Smooth muscle cell (in vitro differentiated cells): ENCODE measurements around the gene HDGFL2. TPM values are rescaled to one million over a fixed set of nuclear protein-coding genes. Genes with fewer than 3 reads are reported as not detected.

Source experiments
- DNase-seq: peaks from one replicate; lab custom pipeline; 2025; ENCODE audit not compliant: unreplicated experiment; lab: John Stamatoyannopoulos, UW
- H2AFZ ChIP-seq: fragments of 200-600 bp; sonication (generic); 2 replicates; pipeline ENCODE4 v1.6.0; 2016; ENCODE audit warnings: antibody characterized with exemption, low read depth, mild to moderate bottlenecking
- H3F3A ChIP-seq: fragments of 200-600 bp; sonication (generic); 2 replicates; pipeline ENCODE4 v1.6.0; 2017; ENCODE audit warnings: antibody characterized with exemption, low read depth
- H3K27ac ChIP-seq: fragments of 200-600 bp; sonication (generic); 2 replicates; pipeline ENCODE4 v1.5.1; 2016; ENCODE audit warnings: low read depth, mild to moderate bottlenecking
- H3K27me3 ChIP-seq: fragments of 200-600 bp; sonication (generic); 2 replicates; pipeline ENCODE4 v1.6.1; 2016; ENCODE audit warnings: low read depth, mild to moderate bottlenecking
- H3K36me3 ChIP-seq: fragments of 200-600 bp; sonication (generic); 2 replicates; pipeline ENCODE4 v1.5.1; 2016; ENCODE audit warnings: low read depth
- H3K4me1 ChIP-seq: fragments of 200-600 bp; sonication (generic); 2 replicates; pipeline ENCODE4 v1.5.1; 2016; ENCODE audit warnings: low read depth
- H3K4me2 ChIP-seq: fragments of 200-600 bp; sonication (generic); 2 replicates; pipeline ENCODE4 v1.6.0; 2016; ENCODE audit warnings: mild to moderate bottlenecking
- H3K4me3 ChIP-seq: fragments of 200-600 bp; sonication (generic); 2 replicates; pipeline ENCODE4 v1.5.1; 2016; ENCODE audit warnings: mild to moderate bottlenecking
- H3K79me2 ChIP-seq: fragments of 200-600 bp; sonication (generic); 2 replicates; pipeline ENCODE4 v1.6.0; 2016; ENCODE audit warnings: low read depth, mild to moderate bottlenecking
- H3K9ac ChIP-seq: fragments of 200-600 bp; sonication (generic); 2 replicates; pipeline ENCODE4 v1.6.0; 2016; ENCODE audit warnings: low read depth
- H3K9me3 ChIP-seq: fragments of 200-600 bp; sonication (generic); replicated peaks from 2 replicates; pipeline ENCODE4 v1.5.1; 2016; ENCODE audit warnings: low read depth
- H4K20me1 ChIP-seq: fragments of 200-600 bp; sonication (generic); 2 replicates; pipeline ENCODE4 v1.6.0; 2016; ENCODE audit warnings: low read depth
- CTCF ChIP-seq: fragments of 200-600 bp; sonication (generic); IDR thresholded peaks from 2 replicates; pipeline ENCODE4 v1.5.1; 2017; ENCODE audit warnings: borderline replicate concordance, mild to moderate bottlenecking, antibody characterized with exemption; ENCODE audit not compliant: insufficient read depth, poor library complexity, severe bottlenecking
- WGBS: methylation state at CpG from one replicate; pipeline ENCODE4 v1.1.7; 2016; ENCODE audit warnings: low lambda C conversion rate; 5-methylcytosine and 5-hydroxymethylcytosine counted together
- polyA plus RNA-seq: library from polyadenylated mRNA; unstranded; fragments of >200 nt; fragmentation: Nextera tagmentation; extraction: Ambion mirVana; gene quantifications from 2 replicates; pipeline ENCODE4 v1.2.1, GENCODE V29; 2016
- total RNA-seq: library from RNA; depleted of rRNA; stranded (reverse); fragments of >200 nt; gene quantifications from 2 replicates; pipeline ENCODE4 v1.2.3, GENCODE V29; 2014

Gene HDGFL2
- total and polyA plus RNA-seq, 2 experiments from 2014 or later = 27.9 to 94.1 TPM

GRCh38 chr19:4528843-4529242 is 56.7 kb downstream of the HDGFL2 start:
- H3K9me3 ChIP-seq = no peaks in the 10 kb centered on the region
- H3K27ac ChIP-seq = no peak overlapping the region
- no peak overlapping the region for H3K9ac ChIP-seq
- H3K27me3 ChIP-seq = peaks cover 5% of the 10 kb centered on the region
- H2AFZ ChIP-seq = no peak overlapping the region
- no peaks in the 10 kb centered on the region for H3K36me3 ChIP-seq
- H3K4me2 ChIP-seq = no peak overlapping the region
- WGBS = 85% methylated on average over 12 of the region's 15 CpGs
- H3K4me3 ChIP-seq = no peak overlapping the region
- no peaks in the 10 kb centered on the region for H3K79me2 ChIP-seq
- no peak for DNase-seq
- no peak for TF ChIP-seq CTCF
- H3F3A ChIP-seq = no peaks in the 10 kb centered on the region
- no peaks in the 10 kb centered on the region for H3K4me1 ChIP-seq
- no peaks in the 10 kb centered on the region for H4K20me1 ChIP-seq

- no peaks in the 10 kb centered on the region for H3K79me2 ChIP-seq
- no peak for TF ChIP-seq CTCF
- no peak overlapping the region for H3K9ac ChIP-seq
- no peak overlapping the region for H3K4me2 ChIP-seq
- no peaks in the 10 kb centered on the region for H4K20me1 ChIP-seq
- no peaks in the 10 kb centered on the region for H3K36me3 ChIP-seq
- DNase-seq = no peak
- H3K4me3 ChIP-seq = no peak overlapping the region
- no peaks in the 10 kb centered on the region for H3K4me1 ChIP-seq
- H3K9me3 ChIP-seq = no peaks in the 10 kb centered on the region
- 82% methylated on average over 14 of the region's 14 CpGs for WGBS
- H3F3A ChIP-seq = no peaks in the 10 kb centered on the region
- peaks cover 12% of the 10 kb centered on the region for H3K27me3 ChIP-seq
- H3K27ac ChIP-seq = no peak overlapping the region
- no peak overlapping the region for H2AFZ ChIP-seq
Observed at GRCh38 chr19:4529924-4530522, 57.9 kb downstream of the HDGFL2 start.

- no peaks in the 10 kb centered on the region for H3K79me2 ChIP-seq
- no peak overlapping the region for H2AFZ ChIP-seq
- no peak overlapping the region for H3K27ac ChIP-seq
- peaks cover 22% of the 10 kb centered on the region for H3K27me3 ChIP-seq
- H3K4me3 ChIP-seq = no peak overlapping the region
- no peak for TF ChIP-seq CTCF
- no peaks in the 10 kb centered on the region for H4K20me1 ChIP-seq
- WGBS = 88% methylated on average over 28 of the region's 28 CpGs
- H3K9ac ChIP-seq = no peak overlapping the region
- H3F3A ChIP-seq = no peaks in the 10 kb centered on the region
- no peaks in the 10 kb centered on the region for H3K9me3 ChIP-seq
- no peaks in the 10 kb centered on the region for H3K4me1 ChIP-seq
- DNase-seq = no peak
- no peaks in the 10 kb centered on the region for H3K36me3 ChIP-seq
- no peak overlapping the region for H3K4me2 ChIP-seq
Observed at GRCh38 chr19:4531562-4532165, 59.6 kb downstream of the HDGFL2 start.

- Histone ChIP-seq H3K9ac (no peak overlapping the region), H3K9me3 (no peaks in the 10 kb centered on the region), H3F3A (no peaks in the 10 kb centered on the region), H2AFZ (no peak overlapping the region), H3K27me3 (peaks cover 22% of the 10 kb centered on the region), H4K20me1 (no peaks in the 10 kb centered on the region), H3K36me3 (no peaks in the 10 kb centered on the region), H3K27ac (no peak overlapping the region), H3K4me2 (no peak overlapping the region), H3K4me3 (no peak overlapping the region), H3K79me2 (no peaks in the 10 kb centered on the region), H3K4me1 (no peaks in the 10 kb centered on the region)
- no peak for DNase-seq
- TF ChIP-seq CTCF = no peak
- WGBS = 89% methylated on average over 9 of the region's 9 CpGs
Observed at GRCh38 chr19:4533334-4533733, 61.2 kb downstream of the HDGFL2 start.
